GM18951 (cell line): ENCODE data around the gene EP300.
"Not testable (repeated sequence)": the region's sequence is repeated elsewhere in the genome, so short reads cannot be mapped to it uniquely, and the experiment has no call there.

Source experiments
- POLR2A ChIP-seq: IDR thresholded peaks from 4 replicates; pipeline ENCODE4 v1.6.1; 2011; ENCODE audit warnings: mild to moderate bottlenecking; ENCODE audit not compliant: insufficient read length, insufficient read depth; ENCODE audit errors: extremely low read depth
- in situ Hi-C: fragments of 300-500 bp; cut with MboI; formaldehyde crosslinking; loops from one replicate; pipeline ENCODE4 v1.12.0; 2022; ENCODE audit warnings: low sequenced_read_pairs, mixed read lengths, inconsistent platforms; ENCODE audit not compliant: unreplicated experiment

Gene EP300

DNA sequence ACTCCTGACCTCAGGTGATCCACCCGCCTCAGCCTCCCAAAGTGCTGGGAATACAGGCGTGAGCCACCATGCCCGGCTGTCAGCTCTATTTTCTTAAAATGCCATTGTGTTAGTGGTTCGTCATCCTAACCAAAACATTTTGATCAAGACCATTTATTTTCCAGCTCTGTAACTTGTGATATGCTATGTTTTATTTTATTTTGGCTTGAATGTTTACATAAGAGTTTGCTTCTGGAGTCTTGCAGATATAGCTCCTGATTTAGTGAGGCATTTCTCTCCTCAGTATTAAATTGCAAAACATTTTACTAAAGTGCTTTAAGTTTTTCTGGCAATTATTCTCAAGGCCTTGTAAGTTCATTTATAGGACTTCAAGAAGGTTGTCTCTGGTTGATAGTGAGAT lies 4.4 kb downstream of the EP300 start:
- no peak for TF ChIP-seq POLR2A
- in situ Hi-C loops, result no loop called here

DNA sequence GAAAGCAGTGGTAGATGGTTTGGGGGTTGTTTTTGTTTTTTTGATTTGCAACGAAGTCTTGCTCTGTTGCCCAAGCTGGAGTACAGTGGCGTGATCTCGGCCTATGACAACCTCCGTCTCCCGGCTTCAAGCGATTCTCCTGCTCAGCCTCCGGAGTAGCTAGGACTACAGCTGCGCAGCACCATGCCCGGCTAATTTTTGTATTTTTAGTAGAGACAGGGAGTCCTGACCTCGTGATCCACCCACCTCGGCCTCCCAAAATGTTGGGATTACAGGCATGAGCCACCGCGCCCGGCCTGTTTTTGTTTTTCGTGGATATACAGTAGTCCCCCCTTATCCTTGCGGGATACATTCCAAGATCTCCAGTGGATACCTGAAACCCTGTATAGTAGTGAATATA lies 6.6 kb downstream of the EP300 start:
- in situ Hi-C loops, result no loop called here
- TF ChIP-seq POLR2A, result no peak

- in situ Hi-C loops, result no loop called here
- no peak for TF ChIP-seq POLR2A
These were observed 14.0 kb downstream of the EP300 start for GRCh38 chr22:41106122-41106968.

DNA sequence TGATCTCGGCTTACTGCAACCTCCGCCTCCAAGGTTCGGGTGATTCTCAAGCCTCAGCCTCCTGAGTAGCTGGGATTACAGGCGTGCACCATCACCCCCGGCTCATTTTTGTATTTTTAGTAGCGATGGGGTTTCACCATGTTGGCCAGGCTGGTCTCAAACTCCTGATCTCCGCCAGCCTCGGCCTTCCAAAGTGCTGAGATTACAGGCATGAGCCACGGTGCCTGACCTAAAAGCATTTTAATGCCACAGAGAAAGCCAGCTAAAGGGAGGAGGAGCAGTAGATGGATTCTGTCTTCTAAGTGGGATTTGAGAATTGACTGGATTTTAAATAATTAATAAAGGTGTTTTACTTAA lies 14.6 kb downstream of the EP300 start:
- in situ Hi-C loops, result not testable (repeated sequence)

- no peak for TF ChIP-seq POLR2A
- in situ Hi-C loops, result no loop called here
These were observed 18.6 kb downstream of the EP300 start for GRCh38 chr22:41110968-41111367.

DNA sequence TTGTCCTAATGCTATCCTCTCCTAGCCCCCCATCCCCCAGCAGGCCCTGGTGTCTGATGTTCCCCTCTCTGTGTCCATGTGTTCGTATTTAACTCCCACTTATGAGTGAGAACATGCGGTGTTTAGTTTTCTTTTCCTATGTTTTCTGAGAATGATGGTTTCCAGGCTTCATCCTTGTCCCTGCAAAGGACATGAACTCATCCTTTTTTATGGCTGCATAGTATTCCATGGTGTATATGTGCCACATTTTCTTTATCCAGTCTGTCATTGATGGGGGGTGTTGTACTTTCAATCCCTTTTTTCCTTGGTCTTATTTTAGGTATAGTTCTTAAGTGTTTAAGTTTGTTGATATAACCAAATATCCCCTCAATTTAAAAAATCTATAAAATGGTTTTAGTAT lies 23.9 kb downstream of the EP300 start:
- in situ Hi-C loops, result no loop called here
- no peak for TF ChIP-seq POLR2A

GRCh38 chr22:41117127-41117965 lies 25.0 kb downstream of the EP300 start:
- no peak for TF ChIP-seq POLR2A

DNA sequence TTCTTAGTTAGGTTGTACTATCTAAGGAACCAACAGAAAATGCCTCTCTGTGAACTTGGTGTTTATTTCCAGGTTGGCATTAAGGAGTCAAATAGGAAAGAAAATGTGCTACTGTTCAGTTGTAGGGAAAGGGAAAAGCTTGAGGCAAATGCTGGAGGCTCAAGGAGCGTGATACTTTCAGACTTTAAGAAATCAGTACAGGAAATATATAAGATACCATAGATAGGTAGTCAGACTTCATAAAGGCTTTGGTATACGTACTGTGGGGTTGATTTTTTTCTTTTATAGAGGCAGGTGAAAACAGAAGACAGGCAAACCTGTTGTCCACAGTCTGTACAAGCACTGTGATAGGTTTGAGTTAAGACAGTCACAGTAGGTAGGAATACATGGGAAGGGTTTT lies 30.8 kb downstream of the EP300 start:
- in situ Hi-C loops, result no loop called here

More at GRCh38 chr22:41117127-41117965, 25.0 kb downstream of the EP300 start:
- in situ Hi-C loops, result no loop called here

DNA sequence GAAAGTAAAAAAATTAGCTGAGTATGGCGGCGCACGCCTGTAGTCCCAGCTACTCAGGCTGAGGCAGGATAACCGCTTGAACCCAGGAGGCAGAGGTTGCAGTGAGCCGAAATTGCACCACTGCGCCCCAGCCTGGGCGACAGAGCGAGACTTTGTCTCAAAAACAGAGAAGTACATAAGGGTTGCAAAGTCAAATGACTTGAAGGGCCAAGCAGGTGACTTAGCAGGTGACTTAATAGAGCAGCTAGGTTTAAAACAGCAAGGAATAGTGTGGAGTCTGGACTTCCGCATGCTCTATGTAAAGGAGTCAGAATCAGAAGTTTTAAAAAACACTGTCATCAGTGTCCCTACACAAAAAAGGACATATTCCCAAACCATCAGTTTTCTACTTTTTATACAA lies 31.7 kb downstream of the EP300 start:
- no peak for TF ChIP-seq POLR2A
- in situ Hi-C loops, result no loop called here

More for the DNA sequence above, 30.8 kb downstream of the EP300 start:
- TF ChIP-seq POLR2A, result no peak

DNA sequence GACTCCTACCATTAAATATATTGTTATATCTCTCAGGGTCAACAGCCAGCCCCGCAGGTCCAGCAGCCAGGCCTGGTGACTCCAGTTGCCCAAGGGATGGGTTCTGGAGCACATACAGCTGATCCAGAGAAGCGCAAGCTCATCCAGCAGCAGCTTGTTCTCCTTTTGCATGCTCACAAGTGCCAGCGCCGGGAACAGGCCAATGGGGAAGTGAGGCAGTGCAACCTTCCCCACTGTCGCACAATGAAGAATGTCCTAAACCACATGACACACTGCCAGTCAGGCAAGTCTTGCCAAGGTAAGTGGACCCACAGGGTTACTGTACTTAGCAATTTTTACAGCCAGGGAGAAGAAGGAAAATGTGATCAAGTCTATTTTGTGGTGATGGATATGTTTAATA lies 35.1 kb downstream of the EP300 start:
- in situ Hi-C loops, result no loop called here
- TF ChIP-seq POLR2A, result no peak

- TF ChIP-seq POLR2A, result no peak
- in situ Hi-C loops, result no loop called here
These were observed 36.2 kb downstream of the EP300 start for GRCh38 chr22:41128606-41129005.

DNA sequence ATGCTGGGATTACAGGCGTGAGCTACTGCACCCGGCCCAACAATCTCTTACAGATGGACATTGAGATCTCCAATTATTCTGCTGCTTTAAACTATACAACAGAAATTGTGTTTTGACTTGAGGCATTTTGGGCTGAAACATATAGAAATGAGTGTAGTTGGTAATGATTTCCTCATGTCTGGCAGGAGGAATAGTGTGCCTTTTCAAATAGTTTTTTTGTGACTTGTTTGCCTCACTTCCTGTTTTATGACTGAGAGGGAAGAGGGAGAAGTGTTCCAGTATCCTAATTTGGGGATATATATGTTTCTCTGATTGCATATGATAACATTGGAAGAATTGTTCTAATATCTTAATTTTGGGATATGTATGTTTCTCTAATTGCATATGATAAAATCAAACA lies 40.2 kb downstream of the EP300 start:
- in situ Hi-C loops, result no loop called here
- TF ChIP-seq POLR2A, result no peak

DNA sequence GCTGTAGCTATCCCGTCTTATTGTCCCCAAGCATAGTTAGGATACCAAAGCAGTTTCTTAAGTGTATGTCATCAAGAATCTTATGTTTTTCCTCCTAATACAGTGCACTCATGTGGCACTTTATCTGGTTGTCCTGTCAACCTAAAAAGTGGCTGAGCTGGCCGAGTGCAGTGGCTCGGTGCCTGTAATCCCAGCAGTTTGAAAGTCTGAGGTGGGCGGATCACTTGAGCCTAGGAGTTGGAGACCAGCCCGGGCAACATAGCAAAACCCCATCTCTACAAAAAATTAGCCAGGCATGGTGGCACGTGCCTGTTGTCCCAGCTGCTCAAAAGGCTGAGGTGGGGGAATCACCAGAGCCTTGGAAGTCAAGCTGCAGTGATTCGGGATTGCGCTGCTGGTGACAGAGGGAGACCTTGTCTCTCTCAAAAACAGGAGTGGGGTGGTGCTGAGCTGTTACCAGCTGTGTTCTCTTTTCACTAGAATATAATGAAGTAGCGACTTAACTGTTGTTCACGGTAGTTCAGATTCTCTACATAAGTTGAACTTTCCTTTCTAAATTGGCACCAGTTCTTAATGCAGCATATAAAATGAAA lies 48.1 kb downstream of the EP300 start:
- TF ChIP-seq POLR2A, result no peak
- in situ Hi-C loops, result no loop called here

GRCh38 chr22:41145921-41146320 lies 53.5 kb downstream of the EP300 start:
- in situ Hi-C loops, result not testable (repeated sequence)
